ENCODE data around the gene STX17. TPM values are rescaled to one million over a fixed set of nuclear protein-coding genes. Genes with fewer than 3 reads are reported as not detected.

Gene STX17
- total RNA-seq, 1 experiment from 2014 or later: 24.6 TPM

DNA sequence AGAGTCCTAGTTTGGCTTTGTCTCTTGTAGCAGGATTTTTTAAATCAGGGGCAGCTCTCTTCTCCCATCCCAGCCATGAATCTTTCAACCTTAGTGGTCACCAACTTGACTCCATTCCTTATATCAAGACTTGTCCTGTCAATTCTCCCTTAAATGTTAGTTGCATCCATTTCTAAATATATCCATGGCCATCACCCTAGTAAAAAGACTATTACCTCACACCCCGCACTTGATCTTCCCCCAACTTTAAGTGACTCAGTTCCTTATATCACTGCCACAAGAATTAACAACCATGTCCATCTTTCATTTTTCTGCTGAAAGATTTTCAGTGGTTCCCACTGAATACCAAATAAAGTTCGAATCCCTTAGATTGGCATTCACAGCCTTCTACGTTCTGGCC is 67.0 kb downstream of the STX17 start:
- no peak for TF ChIP-seq TCF7L2 (IDR thresholded peaks at IDR 0.05; ENCODE audit: borderline replicate concordance, extremely low read depth, insufficient read depth, insufficient read length)
- no peak for TF ChIP-seq EZH2 (IDR thresholded peaks at IDR 0.05)
- TF ChIP-seq JUND (IDR thresholded peaks at IDR 0.05): no peak
- no peak for TF ChIP-seq ATF3 (IDR thresholded peaks at IDR 0.05)
- TF ChIP-seq SRF (IDR thresholded peaks at IDR 0.05; ENCODE audit: low read depth): no peak
- TF ChIP-seq EGR1 (IDR thresholded peaks at IDR 0.05; ENCODE audit: low read depth): no peak
- TF ChIP-seq SP1 (IDR thresholded peaks at IDR 0.05; ENCODE audit: low read depth): no peak
- no peak for TF ChIP-seq SIN3A (IDR thresholded peaks at IDR 0.05; ENCODE audit: low read depth)
- TF ChIP-seq CBX3 (IDR thresholded peaks at IDR 0.05; ENCODE audit: low read depth): no peak
- no peak for TF ChIP-seq ZNF274 (IDR thresholded peaks at IDR 0.05; ENCODE audit: low read depth, low read length)
- no peak for TF ChIP-seq RAD21 (IDR thresholded peaks at IDR 0.05; ENCODE audit: low read depth)
- Histone ChIP-seq H3K9me3 (ENCODE audit: control insufficient read depth in 1 of 2, insufficient read depth in 1 of 2, low read depth in 1 of 2, low read length in 2 of 2) (no peaks in the 10 kb centered on the region), H3K4me3 (replicated peaks in 1 of 2; ENCODE audit: low read depth in 1 of 2, low read length in 2 of 2) (no peak overlapping the region), H3K9ac (ENCODE audit: low read length) (no peak overlapping the region), H3K4me2 (ENCODE audit: low read length) (no peak overlapping the region), H4K20me1 (ENCODE audit: insufficient read depth) (no peaks in the 10 kb centered on the region), H3K27me3 (ENCODE audit: insufficient read depth, low read length) (no peaks in the 10 kb centered on the region), H3K27ac (ENCODE audit: low read depth, low read length) (no peak overlapping the region), H3K9me2 (ENCODE audit: insufficient read depth) (no peaks in the 10 kb centered on the region), H2AFZ (ENCODE audit: low read depth, low read length, poor library complexity, severe bottlenecking) (no peak overlapping the region), H3K36me3 (ENCODE audit: control insufficient read depth in 1 of 2, insufficient read depth in 2 of 2, low read length in 2 of 2) (no peaks in the 10 kb centered on the region), H3K79me2 (ENCODE audit: insufficient read depth, low read length) (no peaks in the 10 kb centered on the region), H3K4me1 (ENCODE audit: control insufficient read depth in 1 of 2, insufficient read depth in 2 of 2, low read length in 2 of 2) (no peaks in the 10 kb centered on the region)
- RAD21 ChIA-PET (ENCODE audit: low non-redundant PET in 1 of 2, low total read pairs in 2 of 2, uncharacterized antibody in 2 of 2, unreplicated experiment in 2 of 2): no interaction called here
- CTCF ChIA-PET: no interaction called here
- intact Hi-C loops (cut with micrococcal nuclease): no loop called here
- no peak for ATAC-seq
- DNase-seq (ENCODE audit: low read depth, low spot score): no peak
- no TSS peak for BruUV-seq (replicated peaks)
- POLR2A ChIA-PET: no interaction called here

- Histone ChIP-seq H2AFZ (ENCODE audit: low read depth, low read length, poor library complexity, severe bottlenecking) (no peak overlapping the region), H3K4me1 (ENCODE audit: control insufficient read depth in 1 of 2, insufficient read depth in 2 of 2, low read length in 2 of 2) (no peaks in the 10 kb centered on the region), H3K4me2 (ENCODE audit: low read length) (no peak overlapping the region), H3K27me3 (ENCODE audit: insufficient read depth, low read length) (no peaks in the 10 kb centered on the region), H3K4me3 (replicated peaks in 1 of 2; ENCODE audit: low read depth in 1 of 2, low read length in 2 of 2) (no peak overlapping the region), H3K9ac (ENCODE audit: low read length) (no peak overlapping the region), H4K20me1 (ENCODE audit: insufficient read depth) (no peaks in the 10 kb centered on the region), H3K79me2 (ENCODE audit: insufficient read depth, low read length) (no peaks in the 10 kb centered on the region), H3K27ac (ENCODE audit: low read depth, low read length) (no peak overlapping the region), H3K36me3 (ENCODE audit: control insufficient read depth in 1 of 2, insufficient read depth in 2 of 2, low read length in 2 of 2) (no peaks in the 10 kb centered on the region), H3K9me3 (ENCODE audit: control insufficient read depth in 1 of 2, insufficient read depth in 1 of 2, low read depth in 1 of 2, low read length in 2 of 2) (no peaks in the 10 kb centered on the region), H3K9me2 (ENCODE audit: insufficient read depth) (no peaks in the 10 kb centered on the region)
- ChIA-PET RAD21 (ENCODE audit: low non-redundant PET in 1 of 2, low total read pairs in 2 of 2, uncharacterized antibody in 2 of 2, unreplicated experiment in 2 of 2) (no interaction called here), POLR2A (no interaction called here), CTCF (no interaction called here)
- ATAC-seq (no peak), DNase-seq (ENCODE audit: low read depth, low spot score) (no peak)
- intact Hi-C loops (cut with micrococcal nuclease): no loop called here
- BruUV-seq (replicated peaks): no TSS peak
- TF ChIP-seq, protein P1, sequence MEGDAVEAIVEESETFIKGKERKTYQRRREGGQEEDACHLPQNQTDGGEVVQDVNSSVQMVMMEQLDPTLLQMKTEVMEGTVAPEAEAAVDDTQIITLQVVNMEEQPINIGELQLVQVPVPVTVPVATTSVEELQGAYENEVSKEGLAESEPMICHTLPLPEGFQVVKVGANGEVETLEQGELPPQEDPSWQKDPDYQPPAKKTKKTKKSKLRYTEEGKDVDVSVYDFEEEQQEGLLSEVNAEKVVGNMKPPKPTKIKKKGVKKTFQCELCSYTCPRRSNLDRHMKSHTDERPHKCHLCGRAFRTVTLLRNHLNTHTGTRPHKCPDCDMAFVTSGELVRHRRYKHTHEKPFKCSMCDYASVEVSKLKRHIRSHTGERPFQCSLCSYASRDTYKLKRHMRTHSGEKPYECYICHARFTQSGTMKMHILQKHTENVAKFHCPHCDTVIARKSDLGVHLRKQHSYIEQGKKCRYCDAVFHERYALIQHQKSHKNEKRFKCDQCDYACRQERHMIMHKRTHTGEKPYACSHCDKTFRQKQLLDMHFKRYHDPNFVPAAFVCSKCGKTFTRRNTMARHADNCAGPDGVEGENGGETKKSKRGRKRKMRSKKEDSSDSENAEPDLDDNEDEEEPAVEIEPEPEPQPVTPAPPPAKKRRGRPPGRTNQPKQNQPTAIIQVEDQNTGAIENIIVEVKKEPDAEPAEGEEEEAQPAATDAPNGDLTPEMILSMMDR (IDR thresholded peaks at IDR 0.05 in 2 of 3, conservative IDR thresholded peaks at IDR 0.05 in 1 of 3; ENCODE audit: borderline replicate concordance in 1 of 3, insufficient read depth in 1 of 3, low read depth in 2 of 3, low read length in 2 of 3): no peak
- TF ChIP-seq RAD21 (IDR thresholded peaks at IDR 0.05; ENCODE audit: low read depth): no peak
- TF ChIP-seq, protein P2, sequence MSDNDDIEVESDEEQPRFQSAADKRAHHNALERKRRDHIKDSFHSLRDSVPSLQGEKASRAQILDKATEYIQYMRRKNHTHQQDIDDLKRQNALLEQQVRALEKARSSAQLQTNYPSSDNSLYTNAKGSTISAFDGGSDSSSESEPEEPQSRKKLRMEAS (IDR thresholded peaks at IDR 0.05): no peak
- no peak for TF ChIP-seq YY1 (IDR thresholded peaks at IDR 0.05; ENCODE audit: extremely low read depth, insufficient replicate concordance, low read depth, low read length)
- TF ChIP-seq ATF3 (IDR thresholded peaks at IDR 0.05): no peak
- TF ChIP-seq CEBPB (IDR thresholded peaks at IDR 0.05; ENCODE audit: low read depth): no peak
Observed at GRCh38 chr9:99977033-99977792, 70.8 kb downstream of the STX17 start.
